Osteoblast (primary cell): ENCODE results near the gene UBE2O. TPM values are rescaled to one million over a fixed set of nuclear protein-coding genes. Genes with fewer than 3 reads are reported as not detected.

ENCODE experiments used
- DNase-seq: peaks from one replicate; pipeline ENCODE4 v3.0.0; 2011; ENCODE audit warnings: low spot score, mixed read lengths; ENCODE audit not compliant: insufficient read length; ENCODE audit errors: missing footprints
- H2AFZ ChIP-seq: 2 replicates; pipeline ENCODE4 v1.6.0; 2011; ENCODE audit warnings: mild to moderate bottlenecking, low read length
- H3K27ac ChIP-seq: 2 replicates; pipeline ENCODE4 v1.5.1; 2011; ENCODE audit warnings: mild to moderate bottlenecking, low read depth, low read length, moderate library complexity
- H3K27me3 ChIP-seq: 2 replicates; pipeline ENCODE4 v1.6.0; 2012; ENCODE audit warnings: mild to moderate bottlenecking, control low read depth, inconsistent platforms, low read length, moderate library complexity; ENCODE audit not compliant: insufficient read depth
- H3K36me3 ChIP-seq: 2 replicates; pipeline ENCODE4 v1.5.1; 2011; ENCODE audit warnings: mild to moderate bottlenecking, low read length, control low read depth, moderate library complexity; ENCODE audit not compliant: insufficient read depth
- H3K4me1 ChIP-seq: 2 replicates; pipeline ENCODE4 v1.5.1; 2011; ENCODE audit warnings: mild to moderate bottlenecking, low read length, control low read depth, moderate library complexity; ENCODE audit not compliant: insufficient read depth
- H3K4me2 ChIP-seq: 2 replicates; pipeline ENCODE4 v1.6.0; 2011; ENCODE audit warnings: mild to moderate bottlenecking, low read length; ENCODE audit not compliant: insufficient read depth
- H3K4me3 ChIP-seq: fragments of 200-600 bp; sonication (generic); 3 replicates; pipeline ENCODE4 v1.5.1; 2012; ENCODE audit warnings: mild to moderate bottlenecking, low read length, inconsistent platforms; ENCODE audit not compliant: insufficient read depth
- H3K79me2 ChIP-seq: 2 replicates; pipeline ENCODE4 v1.6.0; 2012; ENCODE audit warnings: mild to moderate bottlenecking, low read length, control low read depth, inconsistent platforms; ENCODE audit not compliant: insufficient read depth
- H3K9me3 ChIP-seq: 2 replicates; pipeline ENCODE4 v1.5.1; 2011; ENCODE audit warnings: low read depth, low read length, control low read depth
- H4K20me1 ChIP-seq: 2 replicates; pipeline ENCODE4 v1.6.0; 2012; ENCODE audit warnings: mild to moderate bottlenecking, low read length, control low read depth; ENCODE audit not compliant: insufficient read depth
- CTCF ChIP-seq: IDR thresholded peaks from 2 replicates; pipeline ENCODE4 v1.5.1; 2011; ENCODE audit warnings: mild to moderate bottlenecking, low read depth, low read length, moderate library complexity; ENCODE audit errors: extremely low read depth
- total RNA-seq: library from RNA; depleted of rRNA; stranded (reverse); fragments of >200 nt; gene quantifications from 2 replicates; pipeline ENCODE4 v1.2.3, GENCODE V29; 2012

The UBE2O gene
- total RNA-seq, 1 donor, result 19.5 TPM

GRCh38 chr17:76382351-76382802, 70.6 kb downstream of the UBE2O start:
- TF ChIP-seq CTCF, result no peak
- H3K4me3 ChIP-seq, result peak overlapping the region; percentile 90
- peaks cover 16% of the 10 kb centered on the region for H4K20me1 ChIP-seq
- H3K9me3 ChIP-seq, result no peaks in the 10 kb centered on the region
- H3K36me3 ChIP-seq, result peaks cover 14% of the 10 kb centered on the region
- H2AFZ ChIP-seq, result peak overlapping the region; percentile 65
- peaks cover 28% of the 10 kb centered on the region for H3K4me1 ChIP-seq
- peak overlapping the region; percentile 88 for H3K4me2 ChIP-seq
- DNase-seq, result peak; percentile 94
- H3K27me3 ChIP-seq, result no peaks in the 10 kb centered on the region
- H3K27ac ChIP-seq, result peak overlapping the region; percentile 97
- H3K79me2 ChIP-seq, result peaks cover 28% of the 10 kb centered on the region

- Histone ChIP-seq H3K79me2 (peaks cover 22% of the 10 kb centered on the region), H3K27me3 (no peaks in the 10 kb centered on the region), H3K27ac (peak overlapping the region; percentile 97), H3K4me1 (peaks cover 25% of the 10 kb centered on the region), H4K20me1 (peaks cover 10% of the 10 kb centered on the region), H2AFZ (no peak overlapping the region), H3K4me3 (peak overlapping the region; percentile 90), H3K9me3 (no peaks in the 10 kb centered on the region), H3K4me2 (peak overlapping the region; percentile 88), H3K36me3 (peaks cover 8% of the 10 kb centered on the region)
- DNase-seq, result peak; percentile 76
- no peak for TF ChIP-seq CTCF
These were observed 71.2 kb downstream of the UBE2O start for GRCh38 chr17:76381633-76382350.

GRCh38 chr17:76379646-76380376, 73.1 kb downstream of the UBE2O start:
- Histone ChIP-seq H2AFZ (no peak overlapping the region), H3K4me2 (no peak overlapping the region), H3K4me1 (peaks cover 22% of the 10 kb centered on the region), H3K9me3 (no peaks in the 10 kb centered on the region), H4K20me1 (no peaks in the 10 kb centered on the region), H3K27me3 (no peaks in the 10 kb centered on the region), H3K79me2 (peaks cover 2% of the 10 kb centered on the region), H3K36me3 (no peaks in the 10 kb centered on the region), H3K27ac (no peak overlapping the region), H3K4me3 (no peak overlapping the region)
- TF ChIP-seq CTCF, result no peak
- peak; percentile 44 for DNase-seq

- H3K79me2 ChIP-seq, result no peaks in the 10 kb centered on the region
- H4K20me1 ChIP-seq, result no peaks in the 10 kb centered on the region
- no peaks in the 10 kb centered on the region for H3K9me3 ChIP-seq
- H3K27ac ChIP-seq, result no peak overlapping the region
- no peak for TF ChIP-seq CTCF
- no peak overlapping the region for H2AFZ ChIP-seq
- H3K4me2 ChIP-seq, result no peak overlapping the region
- peak; percentile 23 for DNase-seq
- peaks cover 22% of the 10 kb centered on the region for H3K4me1 ChIP-seq
- no peaks in the 10 kb centered on the region for H3K36me3 ChIP-seq
- no peak overlapping the region for H3K4me3 ChIP-seq
- no peaks in the 10 kb centered on the region for H3K27me3 ChIP-seq
These were observed 73.7 kb downstream of the UBE2O start for GRCh38 chr17:76379275-76379641.
